Coronary artery (tissue), 2 donors: ENCODE results near the gene RETREG2.

Experiments
- DNase-seq: peaks from one replicate; pipeline ENCODE4 v3.0.0-alpha.2; 2017; ENCODE audit warnings: low spot score
- H3K27ac ChIP-seq, 2 donors: fragments of 200-600 bp; sonication (generic); one replicate each; pipeline ENCODE4 v1.5.1; 2016 to 2019
- H3K4me3 ChIP-seq: fragments of 200-600 bp; sonication (generic); 2 replicates; pipeline ENCODE4 v1.5.1; 2016; ENCODE audit warnings: mild to moderate bottlenecking, moderate library complexity
- CTCF ChIP-seq: fragments of 200-600 bp; sonication (generic); IDR thresholded peaks from one replicate; pipeline ENCODE4 v1.5.1; 2019; ENCODE audit warnings: antibody characterized with exemption

Gene RETREG2

DNA sequence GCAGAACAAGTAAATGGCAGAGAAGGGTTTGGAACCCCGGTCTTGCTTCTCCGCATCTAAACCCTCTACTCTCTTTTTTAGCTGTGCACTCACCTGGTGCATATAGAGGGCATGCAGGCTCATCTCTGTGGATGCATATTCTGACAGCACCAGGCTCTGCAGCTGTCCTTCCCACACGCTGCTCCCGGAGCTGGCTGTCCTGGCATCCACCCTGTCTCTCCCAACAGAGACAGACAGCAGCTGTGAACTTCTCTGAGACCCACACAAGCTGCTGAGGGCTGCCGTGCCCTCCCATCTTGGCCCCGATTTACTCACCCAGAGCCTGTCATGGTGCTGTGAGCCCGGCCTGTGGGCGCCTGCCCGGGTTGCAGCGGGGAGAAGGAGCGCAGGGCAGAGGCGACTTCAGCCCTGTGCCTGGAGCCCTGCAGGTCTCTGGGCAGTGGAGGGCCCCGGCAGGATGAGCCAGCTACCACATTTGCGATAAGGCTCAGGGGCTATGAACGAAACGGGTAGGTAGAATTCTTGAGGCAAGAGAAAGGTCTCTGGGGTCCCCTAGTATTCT lies 44.0 kb downstream of the RETREG2 start:
- H3K27ac ChIP-seq: no peak overlapping the region
- no peak overlapping the region for H3K4me3 ChIP-seq
- no peak for TF ChIP-seq CTCF
- DNase-seq: no peak

GRCh38 chr2:219223831-219224610 lies 45.9 kb downstream of the RETREG2 start:
- DNase-seq: no peak
- TF ChIP-seq CTCF: no peak
- Histone ChIP-seq H3K4me3 (no peak overlapping the region), H3K27ac (no peak overlapping the region)

- Histone ChIP-seq H3K27ac (no peak overlapping the region), H3K4me3 (no peak overlapping the region)
- TF ChIP-seq CTCF: no peak
- no peak for DNase-seq
Measured at GRCh38 chr2:219225350-219225749, 47.3 kb downstream of the RETREG2 start.

DNA sequence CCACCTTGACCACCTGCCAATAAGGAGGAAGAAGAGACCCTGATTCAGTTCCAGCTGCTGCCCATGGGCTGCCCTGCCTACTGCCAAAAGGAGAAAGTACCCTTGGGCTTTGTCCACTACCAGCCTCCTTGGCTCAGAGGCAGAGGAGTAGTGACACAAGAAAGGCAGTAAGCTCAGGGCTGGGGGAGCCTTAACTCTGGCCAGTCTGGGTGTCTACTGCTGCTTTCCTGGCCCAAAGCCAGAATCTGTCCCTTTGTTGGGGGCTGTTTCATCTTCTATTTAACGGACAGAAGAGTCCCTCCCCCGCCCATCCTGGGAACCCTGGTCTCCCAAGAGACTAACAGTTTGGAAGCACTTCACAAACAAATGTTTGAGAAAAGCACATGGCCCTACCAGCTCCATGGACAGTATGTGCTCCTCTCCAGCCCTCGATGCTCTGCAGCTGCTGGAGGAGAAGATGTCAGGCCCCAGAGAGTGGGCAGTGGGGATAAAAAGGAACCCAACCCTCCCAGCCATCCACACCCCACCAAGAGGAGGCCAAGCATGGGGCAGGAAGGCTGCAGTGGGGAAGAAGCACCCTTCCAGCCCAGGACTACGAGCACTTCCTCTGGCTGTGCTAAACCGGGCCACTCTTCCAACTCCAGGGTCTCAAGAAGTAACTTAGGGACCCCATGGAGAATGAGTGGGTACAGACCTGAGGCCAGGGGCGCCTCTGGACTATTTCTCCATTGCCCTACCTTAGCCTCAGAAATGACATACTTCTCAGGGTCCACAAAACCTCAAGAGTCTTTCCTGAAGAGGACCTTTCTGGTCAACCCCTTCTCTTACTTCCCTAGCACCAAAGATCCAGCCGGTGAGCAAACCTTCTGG lies 50.2 kb downstream of the RETREG2 start:
- TF ChIP-seq CTCF: no peak
- no peak for DNase-seq
- Histone ChIP-seq H3K4me3 (peak overlapping the region; percentile 86), H3K27ac (peak overlapping the region; percentile 91 to 96)

- peak overlapping the region; percentile 91 to 96 for H3K27ac ChIP-seq
- H3K4me3 ChIP-seq: peak overlapping the region; percentile 86
- no peak for DNase-seq
- no peak for TF ChIP-seq CTCF
Measured at GRCh38 chr2:219228911-219229304, 50.8 kb downstream of the RETREG2 start.

DNA sequence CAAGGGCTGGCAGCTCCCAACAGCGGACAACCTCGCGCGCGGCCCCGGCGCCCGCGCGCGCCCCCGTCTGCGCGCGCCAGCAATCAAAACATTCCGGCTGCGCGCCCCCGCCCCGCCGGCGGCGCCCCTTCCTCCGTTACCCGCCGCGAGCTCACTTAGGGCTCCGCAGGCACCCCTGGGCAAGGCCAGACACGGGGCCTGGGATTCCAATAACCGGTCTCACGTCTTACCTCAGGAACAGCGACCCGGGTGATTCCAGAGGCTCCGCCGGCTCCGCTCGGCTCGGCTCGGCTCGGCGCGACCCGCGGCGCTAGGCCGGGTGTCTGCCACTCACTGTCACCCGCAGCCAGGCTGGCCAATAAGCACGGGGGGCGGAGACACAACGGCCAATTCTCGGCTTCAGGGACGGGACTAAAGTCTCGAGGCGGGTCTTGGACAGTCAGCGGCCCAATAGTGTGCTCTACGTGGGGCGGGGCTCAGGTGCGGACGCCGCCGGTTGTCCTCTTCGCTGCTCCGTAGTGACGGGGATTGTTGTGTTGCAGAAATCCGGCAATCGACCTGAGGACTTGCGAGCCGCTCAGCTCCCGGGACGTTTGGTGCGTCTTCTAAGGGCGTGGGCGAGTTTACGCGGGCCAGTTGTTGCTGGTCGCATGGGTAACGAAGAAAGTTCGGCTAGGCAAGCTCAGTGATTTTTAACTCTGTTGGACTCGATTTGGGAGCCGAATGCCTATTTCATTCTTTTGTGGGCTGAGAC lies 51.4 kb downstream of the RETREG2 start, which contains the start of the genes ANKZF1 and ATG9A:
ANKZF1 (plus strand) TSS at position 502 of the 754 bp plus-strand sequence. CDS start 452 bp downstream, outside the sequence.
ATG9A (minus strand) TSS at position 332 of the 754 bp plus-strand sequence. CDS start 1,612 bp downstream, outside the sequence.
- TF ChIP-seq CTCF: no peak
- Histone ChIP-seq H3K27ac (peak within 1 kb of the TSS; percentile 91 to 96), H3K4me3 (peak within 1 kb of the TSS; percentile 86)
- peak; percentile 100 for DNase-seq
